Measurements from ENCODE around the gene CACNB3. TPM values are rescaled to one million over a fixed set of nuclear protein-coding genes. Genes with fewer than 3 reads are reported as not detected.
A peak's percentile ranks its signal among the peaks of the same experiment; 100 is the strongest.

The CACNB3 gene
- total and polyA plus RNA-seq, 2 of the 13 experiments (the other 11 are each of a cell fraction or from before 2014, with no cell fraction given) = 0.29 to 0.54 TPM

DNA sequence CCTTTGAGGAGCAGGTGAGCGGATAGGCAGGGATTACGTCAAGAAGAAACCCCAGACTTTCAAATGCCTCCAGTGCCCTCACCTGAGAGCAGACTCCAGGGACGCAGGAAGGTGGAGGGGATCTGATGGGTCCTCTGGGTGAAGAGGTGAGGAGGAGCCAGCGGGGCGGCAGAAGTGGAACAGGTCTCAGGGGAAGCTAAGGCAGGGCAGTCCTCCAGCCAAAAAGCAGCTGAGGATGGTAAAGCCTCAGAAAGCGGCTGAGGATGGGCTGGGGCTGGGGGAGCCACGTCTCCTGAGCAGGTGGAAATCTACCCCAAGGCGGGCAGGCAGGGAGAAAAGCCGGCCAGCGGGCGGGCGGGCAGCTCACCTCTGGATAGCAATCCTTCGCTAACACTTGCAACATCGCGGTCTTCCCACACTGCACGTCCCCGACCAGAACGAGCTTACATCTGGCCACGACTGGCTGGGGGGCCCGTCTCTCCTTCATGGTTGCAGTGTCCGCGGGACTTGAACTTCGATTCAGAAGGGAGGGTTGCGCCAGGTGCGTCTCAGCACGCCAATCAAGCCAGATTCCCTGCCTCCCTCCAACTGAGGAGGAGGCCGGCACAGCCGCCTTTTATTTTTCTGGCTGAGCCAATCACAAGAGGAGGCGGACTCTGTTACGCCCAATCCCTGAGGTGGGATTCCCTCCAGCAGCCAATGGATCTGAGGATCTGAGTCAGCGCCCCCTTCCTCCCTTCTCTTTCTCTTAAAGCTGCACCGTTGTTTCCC, 47.2 kb downstream of the CACNB3 start, which contains the start of gene RND1 (continued):
- TF ChIP-seq, protein P1, sequence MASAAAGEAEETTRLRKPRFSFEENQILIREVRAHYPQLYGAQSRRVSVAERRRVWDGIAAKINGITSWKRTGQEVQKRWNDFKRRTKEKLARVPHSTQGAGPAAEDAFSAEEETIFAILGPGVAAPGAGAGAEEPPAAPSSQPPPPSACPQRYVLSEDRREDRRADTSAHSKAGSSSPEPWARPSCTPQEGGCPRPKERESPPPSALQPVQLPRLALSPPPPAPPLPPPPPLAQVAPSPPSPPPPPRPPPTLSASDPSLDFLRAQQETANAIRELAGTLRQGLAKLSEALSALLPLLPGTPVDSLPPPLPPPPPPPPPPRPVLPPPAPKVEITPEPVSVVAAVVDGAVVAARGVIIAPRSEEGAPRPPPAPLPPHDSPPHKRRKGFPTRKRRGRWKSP (CRISPR knock-in tag; IDR thresholded peaks at IDR 0.05) = peak; percentile 35; the same call in 1 of the 2 replicates
- TF ChIP-seq ZFP36L1 (CRISPR knock-in tag; IDR thresholded peaks at IDR 0.05) (no peak), PAWR (CRISPR knock-in tag; IDR thresholded peaks at IDR 0.05; ENCODE audit: borderline replicate concordance) (no peak), MIER3 (CRISPR knock-in tag; IDR thresholded peaks at IDR 0.05; ENCODE audit: borderline replicate concordance) (peak; percentile 30; the same call in 1 of the 2 replicates), ZNF761 (CRISPR knock-in tag; conservative IDR thresholded peaks at IDR 0.05) (0 out of 2 replicates have a peak, but pooled peaks have one; percentile 50), ZNF331 (CRISPR knock-in tag; IDR thresholded peaks at IDR 0.05) (0 out of 2 replicates have a peak, but pooled peaks have one; percentile 11), NFIB (CRISPR knock-in tag; IDR thresholded peaks at IDR 0.05; ENCODE audit: borderline replicate concordance) (no peak), MAFK (conservative IDR thresholded peaks at IDR 0.05 in 1 of 2, IDR thresholded peaks at IDR 0.05 in 1 of 2; ENCODE audit: low read length in 2 of 2) (peak; percentile 18 to 61; a peak in 3 of 4 replicates), ZNF775 (CRISPR knock-in tag; IDR thresholded peaks at IDR 0.05; ENCODE audit: borderline replicate concordance) (peak; percentile 70; the same call in 1 of the 2 replicates), KAT8 (CRISPR knock-in tag; IDR thresholded peaks at IDR 0.05) (peak; percentile 72), MEIS2 (CRISPR knock-in tag; IDR thresholded peaks at IDR 0.05) (peak; percentile 80), ZNF350 (CRISPR knock-in tag; IDR thresholded peaks at IDR 0.05; ENCODE audit: borderline replicate concordance, low read depth) (peak; percentile 63), SATB2 (CRISPR knock-in tag; IDR thresholded peaks at IDR 0.05) (no peak)
- TF ChIP-seq, protein P2, sequence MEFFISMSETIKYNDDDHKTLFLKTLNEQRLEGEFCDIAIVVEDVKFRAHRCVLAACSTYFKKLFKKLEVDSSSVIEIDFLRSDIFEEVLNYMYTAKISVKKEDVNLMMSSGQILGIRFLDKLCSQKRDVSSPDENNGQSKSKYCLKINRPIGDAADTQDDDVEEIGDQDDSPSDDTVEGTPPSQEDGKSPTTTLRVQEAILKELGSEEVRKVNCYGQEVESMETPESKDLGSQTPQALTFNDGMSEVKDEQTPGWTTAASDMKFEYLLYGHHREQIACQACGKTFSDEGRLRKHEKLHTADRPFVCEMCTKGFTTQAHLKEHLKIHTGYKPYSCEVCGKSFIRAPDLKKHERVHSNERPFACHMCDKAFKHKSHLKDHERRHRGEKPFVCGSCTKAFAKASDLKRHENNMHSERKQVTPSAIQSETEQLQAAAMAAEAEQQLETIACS (CRISPR knock-in tag; IDR thresholded peaks at IDR 0.05) = no peak
- TF ChIP-seq, protein P3, sequence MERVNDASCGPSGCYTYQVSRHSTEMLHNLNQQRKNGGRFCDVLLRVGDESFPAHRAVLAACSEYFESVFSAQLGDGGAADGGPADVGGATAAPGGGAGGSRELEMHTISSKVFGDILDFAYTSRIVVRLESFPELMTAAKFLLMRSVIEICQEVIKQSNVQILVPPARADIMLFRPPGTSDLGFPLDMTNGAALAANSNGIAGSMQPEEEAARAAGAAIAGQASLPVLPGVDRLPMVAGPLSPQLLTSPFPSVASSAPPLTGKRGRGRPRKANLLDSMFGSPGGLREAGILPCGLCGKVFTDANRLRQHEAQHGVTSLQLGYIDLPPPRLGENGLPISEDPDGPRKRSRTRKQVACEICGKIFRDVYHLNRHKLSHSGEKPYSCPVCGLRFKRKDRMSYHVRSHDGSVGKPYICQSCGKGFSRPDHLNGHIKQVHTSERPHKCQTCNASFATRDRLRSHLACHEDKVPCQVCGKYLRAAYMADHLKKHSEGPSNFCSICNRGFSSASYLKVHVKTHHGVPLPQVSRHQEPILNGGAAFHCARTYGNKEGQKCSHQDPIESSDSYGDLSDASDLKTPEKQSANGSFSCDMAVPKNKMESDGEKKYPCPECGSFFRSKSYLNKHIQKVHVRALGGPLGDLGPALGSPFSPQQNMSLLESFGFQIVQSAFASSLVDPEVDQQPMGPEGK (CRISPR knock-in tag; IDR thresholded peaks at IDR 0.05) = peak; percentile 12; the same call in 1 of the 2 replicates
- TF ChIP-seq, protein P4, sequence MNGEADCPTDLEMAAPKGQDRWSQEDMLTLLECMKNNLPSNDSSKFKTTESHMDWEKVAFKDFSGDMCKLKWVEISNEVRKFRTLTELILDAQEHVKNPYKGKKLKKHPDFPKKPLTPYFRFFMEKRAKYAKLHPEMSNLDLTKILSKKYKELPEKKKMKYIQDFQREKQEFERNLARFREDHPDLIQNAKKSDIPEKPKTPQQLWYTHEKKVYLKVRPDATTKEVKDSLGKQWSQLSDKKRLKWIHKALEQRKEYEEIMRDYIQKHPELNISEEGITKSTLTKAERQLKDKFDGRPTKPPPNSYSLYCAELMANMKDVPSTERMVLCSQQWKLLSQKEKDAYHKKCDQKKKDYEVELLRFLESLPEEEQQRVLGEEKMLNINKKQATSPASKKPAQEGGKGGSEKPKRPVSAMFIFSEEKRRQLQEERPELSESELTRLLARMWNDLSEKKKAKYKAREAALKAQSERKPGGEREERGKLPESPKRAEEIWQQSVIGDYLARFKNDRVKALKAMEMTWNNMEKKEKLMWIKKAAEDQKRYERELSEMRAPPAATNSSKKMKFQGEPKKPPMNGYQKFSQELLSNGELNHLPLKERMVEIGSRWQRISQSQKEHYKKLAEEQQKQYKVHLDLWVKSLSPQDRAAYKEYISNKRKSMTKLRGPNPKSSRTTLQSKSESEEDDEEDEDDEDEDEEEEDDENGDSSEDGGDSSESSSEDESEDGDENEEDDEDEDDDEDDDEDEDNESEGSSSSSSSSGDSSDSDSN (CRISPR knock-in tag; IDR thresholded peaks at IDR 0.05) = peak; percentile 53; the same call in 1 of the 2 replicates
- TF ChIP-seq, protein P5, sequence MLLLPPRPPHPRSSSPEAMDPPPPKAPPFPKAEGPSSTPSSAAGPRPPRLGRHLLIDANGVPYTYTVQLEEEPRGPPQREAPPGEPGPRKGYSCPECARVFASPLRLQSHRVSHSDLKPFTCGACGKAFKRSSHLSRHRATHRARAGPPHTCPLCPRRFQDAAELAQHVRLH (CRISPR knock-in tag; IDR thresholded peaks at IDR 0.05; ENCODE audit: borderline replicate concordance, low read depth) = peak; percentile 86
- TF ChIP-seq, protein P6, sequence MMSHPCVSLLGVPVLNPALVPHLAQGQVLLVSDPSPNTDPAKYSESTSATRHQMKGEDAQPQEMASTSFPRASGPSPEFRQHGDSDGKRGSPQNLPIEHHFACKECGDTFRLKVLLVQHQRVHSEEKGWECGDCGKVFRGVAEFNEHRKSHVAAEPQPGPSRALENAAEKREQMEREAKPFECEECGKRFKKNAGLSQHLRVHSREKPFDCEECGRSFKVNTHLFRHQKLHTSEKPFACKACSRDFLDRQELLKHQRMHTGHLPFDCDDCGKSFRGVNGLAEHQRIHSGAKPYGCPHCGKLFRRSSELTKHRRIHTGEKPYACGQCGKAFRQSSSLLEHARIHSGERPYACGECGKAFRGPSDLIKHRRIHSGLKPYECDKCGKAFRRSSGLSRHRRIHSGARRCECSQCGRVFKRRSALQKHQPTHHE (CRISPR knock-in tag; IDR thresholded peaks at IDR 0.05; ENCODE audit: borderline replicate concordance) = peak; percentile 70; the same call in 1 of the 2 replicates
